Measurements from ENCODE around the gene PRDM11. TPM values are rescaled to one million over a fixed set of nuclear protein-coding genes. Genes with fewer than 3 reads are reported as not detected.
A peak's percentile ranks its signal among the peaks of the same experiment; 100 is the strongest.

The PRDM11 gene
- total RNA-seq, 4 donors from 2014 or later = 26.4 to 57.2 (median 29.6) TPM

DNA sequence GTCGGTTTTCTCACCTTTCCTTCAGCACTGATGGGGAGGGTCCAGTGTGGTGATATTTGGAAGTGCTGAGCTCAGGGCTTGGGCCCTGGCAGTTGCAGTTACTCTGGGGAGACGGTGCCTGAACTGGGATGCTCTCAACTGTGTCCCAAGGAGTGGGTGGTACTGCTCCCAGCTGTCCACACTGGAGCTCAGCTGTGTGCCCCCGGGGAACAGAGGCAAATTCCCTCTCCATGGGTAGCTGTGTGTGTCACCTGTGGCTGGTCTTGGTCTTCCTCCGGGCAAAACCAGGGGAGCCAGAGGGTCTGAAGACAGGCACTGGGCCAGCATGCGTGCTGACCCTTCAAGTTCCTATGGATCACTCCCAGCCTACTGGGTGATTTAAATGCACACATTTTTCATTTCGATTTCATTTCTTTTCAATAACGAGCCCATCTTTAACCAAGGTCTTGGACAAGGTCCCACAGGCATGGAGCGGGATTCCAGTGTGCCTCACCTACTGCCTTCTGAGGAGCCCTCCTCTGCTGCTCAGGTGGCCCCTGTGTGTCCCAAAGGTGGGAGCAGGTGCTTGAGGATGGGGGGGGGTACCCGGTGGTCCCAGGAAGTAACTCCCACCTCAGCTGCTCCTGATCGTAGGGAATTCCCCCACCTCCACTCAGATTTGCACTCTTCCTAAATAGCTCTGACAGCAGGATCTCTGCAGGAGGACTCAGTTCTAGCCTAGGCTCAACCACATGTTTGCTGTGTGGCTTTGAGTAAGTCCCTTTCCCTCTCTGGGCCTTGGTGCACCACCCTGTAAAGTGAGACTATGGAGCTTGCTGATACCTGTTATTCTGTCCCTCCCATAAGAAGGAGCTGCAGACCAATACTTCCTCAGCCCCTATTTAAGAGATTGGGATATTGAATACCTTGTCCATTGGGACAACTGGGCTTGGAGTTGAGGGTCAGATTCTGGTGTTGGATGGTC, 16.8 kb downstream of the PRDM11 start:
- peaks cover 10 to 76% (median 36%) of the 10 kb centered on the region in 3 donors for H3K4me1 ChIP-seq
- 65 to 84% methylated on average over 4 to 6 of the region's 10 CpGs for WGBS, 2 donors (ENCODE audit: low coverage in 1 of 2)
- no peak for ATAC-seq
- no peaks in the 10 kb centered on the region for H3K9me3 ChIP-seq
- H3K27ac ChIP-seq = peak overlapping the region in 3 of 4 donors; percentile 21 to 85 (median 69)
- TF ChIP-seq POLR2AphosphoS5 (IDR thresholded peaks at IDR 0.05) (no peak), EP300 (IDR thresholded peaks at IDR 0.05) (no peak), CTCF (IDR thresholded peaks at IDR 0.05) (no peak), POLR2A (IDR thresholded peaks at IDR 0.05) (no peak)
- H3K4me3 ChIP-seq = no peak overlapping the region
- no peaks in the 10 kb centered on the region for H3K36me3 ChIP-seq
- H3K27me3 ChIP-seq = no peaks in the 10 kb centered on the region

DNA sequence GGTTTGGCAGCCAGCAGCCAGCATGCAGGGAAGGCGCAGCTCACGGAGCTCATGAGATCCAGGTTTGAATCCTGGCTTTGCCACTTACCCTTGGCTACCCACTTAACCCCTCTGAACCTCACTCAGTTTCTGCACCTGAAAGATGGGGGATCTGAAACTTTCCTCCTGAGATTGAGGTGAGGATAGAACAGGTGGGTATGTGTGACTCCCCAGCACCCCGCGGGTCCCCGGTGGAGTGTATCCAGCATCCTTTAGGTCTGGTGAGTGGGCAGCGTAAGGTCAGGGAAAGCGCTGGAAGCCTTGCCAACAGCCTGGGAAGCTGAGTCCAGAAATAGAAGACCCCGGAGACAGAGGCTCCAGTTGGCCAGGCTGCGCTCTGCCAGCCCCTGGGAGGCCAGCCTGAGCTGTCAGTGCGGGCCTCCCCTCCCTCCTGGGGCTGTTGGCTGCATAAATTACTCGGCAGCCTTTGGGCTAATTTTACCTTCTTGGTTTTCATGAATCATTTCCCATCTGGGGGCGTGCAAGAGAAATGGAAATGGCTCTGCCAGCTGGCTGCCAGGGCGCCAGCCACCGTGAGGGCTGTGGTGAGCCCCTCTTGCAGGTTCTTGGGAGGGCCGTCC, 17.6 kb downstream of the PRDM11 start:
- 16 to 46% methylated on average over 6 to 7 of the region's 15 CpGs for WGBS, 2 donors (ENCODE audit: low coverage in 1 of 2)
- Histone ChIP-seq H3K4me3 (no peak overlapping the region), H3K36me3 (no peaks in the 10 kb centered on the region), H3K9me3 (no peaks in the 10 kb centered on the region), H3K27ac (peak overlapping the region in 3 of 4 donors; percentile 21 to 85 (median 58)), H3K27me3 (no peaks in the 10 kb centered on the region), H3K4me1 (peaks cover 5 to 76% (median 27%) of the 10 kb centered on the region in 3 donors)
- ATAC-seq = no peak
- no peak for TF ChIP-seq EP300 (IDR thresholded peaks at IDR 0.05)
- TF ChIP-seq CTCF (IDR thresholded peaks at IDR 0.05) = no peak
- no peak for TF ChIP-seq POLR2A (IDR thresholded peaks at IDR 0.05)
- peak; percentile 15 for TF ChIP-seq POLR2AphosphoS5 (IDR thresholded peaks at IDR 0.05)

DNA sequence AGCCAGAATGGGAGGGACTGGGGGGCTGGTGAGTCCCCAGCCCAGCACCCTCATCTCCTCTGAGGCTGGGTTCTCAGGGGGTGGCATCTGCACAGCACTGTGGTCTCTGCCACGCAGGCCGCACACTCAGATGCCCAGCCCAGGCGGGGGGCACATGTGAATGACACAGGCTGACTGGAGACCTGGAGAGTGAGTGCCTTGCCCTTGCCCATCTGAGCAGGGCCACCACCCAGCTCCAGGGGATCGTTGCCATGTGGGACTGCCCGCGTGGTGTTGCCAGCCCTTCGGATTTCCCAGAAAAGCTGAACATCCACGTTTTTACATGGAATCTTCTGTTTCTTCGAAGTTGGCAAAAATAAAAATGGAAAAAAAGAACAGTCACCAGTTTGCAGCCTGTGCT, 18.9 kb downstream of the PRDM11 start:
- peaks cover 9 to 77% (median 20%) of the 10 kb centered on the region in 3 donors for H3K4me1 ChIP-seq
- 80% methylated on average over 2 of the region's 9 CpGs; no CpG with 5 or more reads in 1 of the 2 donors for WGBS, 2 donors (ENCODE audit: low coverage in 1 of 2)
- H3K36me3 ChIP-seq = no peaks in the 10 kb centered on the region
- no peak for ATAC-seq
- H3K4me3 ChIP-seq = no peak overlapping the region
- TF ChIP-seq POLR2AphosphoS5 (IDR thresholded peaks at IDR 0.05) (no peak), EP300 (IDR thresholded peaks at IDR 0.05) (no peak), POLR2A (IDR thresholded peaks at IDR 0.05) (no peak), CTCF (IDR thresholded peaks at IDR 0.05) (no peak)
- no peak overlapping the region for H3K27ac ChIP-seq
- H3K9me3 ChIP-seq = no peaks in the 10 kb centered on the region
- no peaks in the 10 kb centered on the region for H3K27me3 ChIP-seq

DNA sequence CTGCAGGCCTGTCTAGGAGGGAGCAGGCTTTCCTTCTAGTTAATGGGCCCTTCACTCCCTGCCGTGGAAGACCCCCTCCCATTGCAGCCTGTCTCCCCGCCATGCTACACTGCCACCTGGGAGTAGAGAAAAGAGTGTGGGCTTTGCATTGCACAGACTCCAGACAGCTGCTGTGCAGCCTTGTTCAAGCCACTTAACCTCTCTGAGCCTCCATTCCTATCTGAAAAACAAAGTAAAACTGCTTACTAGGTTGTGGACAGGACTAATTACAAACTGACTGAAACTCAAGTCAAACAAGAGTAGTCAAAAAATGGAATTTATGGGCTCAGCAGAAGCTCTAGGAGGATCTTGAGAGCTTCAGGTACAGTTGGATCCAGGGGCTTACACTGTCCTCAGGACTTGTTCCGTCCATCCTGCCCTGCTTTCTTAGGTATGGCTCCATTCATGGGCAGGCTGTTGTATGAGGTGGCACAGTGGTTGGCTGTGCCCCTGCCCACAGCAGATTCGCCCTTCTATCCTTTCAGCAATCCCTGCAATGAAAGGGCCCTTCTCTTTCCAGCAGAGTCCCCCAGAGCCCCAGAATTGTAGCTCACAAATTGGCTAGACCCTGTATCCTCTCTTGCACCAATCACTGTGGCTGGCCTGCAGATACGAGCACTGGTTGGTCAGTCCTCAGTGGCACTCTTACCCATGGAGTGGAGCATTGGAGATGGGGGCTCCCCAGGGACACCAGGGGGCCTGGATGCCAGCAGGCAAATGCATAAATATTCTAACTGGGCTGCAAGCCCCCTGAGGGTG, 19.6 kb downstream of the PRDM11 start:
- H3K9me3 ChIP-seq = no peaks in the 10 kb centered on the region
- 72% methylated on average over 3 of the region's 5 CpGs; no CpG with 5 or more reads in 1 of the 2 donors for WGBS, 2 donors (ENCODE audit: low coverage in 1 of 2)
- H3K27ac ChIP-seq = no peak overlapping the region
- H3K36me3 ChIP-seq = no peaks in the 10 kb centered on the region
- no peaks in the 10 kb centered on the region for H3K27me3 ChIP-seq
- no peak overlapping the region for H3K4me3 ChIP-seq
- ATAC-seq = no peak
- peaks cover 9 to 74% (median 20%) of the 10 kb centered on the region in 3 donors for H3K4me1 ChIP-seq
- TF ChIP-seq EP300 (IDR thresholded peaks at IDR 0.05) (no peak), POLR2AphosphoS5 (IDR thresholded peaks at IDR 0.05) (no peak), POLR2A (IDR thresholded peaks at IDR 0.05) (no peak), CTCF (IDR thresholded peaks at IDR 0.05) (no peak)
